HL-60 (cell line): ENCODE measurements around the gene CCDC198.

Experiments used
- CTCF ChIP-seq: IDR thresholded peaks from one replicate; pipeline ENCODE4 v1.5.1; 2011; ENCODE audit warnings: low read length, control low read depth, inconsistent platforms; ENCODE audit not compliant: insufficient read depth
- GABPA ChIP-seq: IDR thresholded peaks from 2 replicates; pipeline ENCODE4 v1.6.1; 2012; ENCODE audit warnings: low read depth
- POLR2AphosphoS5 ChIP-seq: IDR thresholded peaks from 2 replicates; pipeline ENCODE4 v1.6.1; 2012; ENCODE audit warnings: low read depth
- REST ChIP-seq: IDR thresholded peaks from 2 replicates; pipeline ENCODE4 v1.6.1; 2012; ENCODE audit warnings: low read depth; ENCODE audit not compliant: insufficient replicate concordance
- SPI1 ChIP-seq: IDR thresholded peaks from 2 replicates; pipeline ENCODE4 v1.6.1; 2012; ENCODE audit warnings: low read depth, mild to moderate bottlenecking, borderline replicate concordance

- TF ChIP-seq CTCF (no peak), REST (no peak), POLR2AphosphoS5 (no peak), GABPA (no peak), SPI1 (no peak)
These were observed 33.3 kb upstream of the CCDC198 start for GRCh38 chr14:57526942-57527341.
